HuH-7.5 (cell line): ENCODE results near the gene ZC3H7A.
A peak's percentile ranks its signal among the peaks of the same experiment; 100 is the strongest.

Source experiments
- DNase-seq: peaks from one replicate; pipeline ENCODE4 v3.0.0; 2011; ENCODE audit warnings: low spot score

Gene ZC3H7A

GRCh38 chr16:11768849-11769248 is 28.2 kb downstream of the ZC3H7A start:
- DNase-seq: no peak

GRCh38 chr16:11762431-11762830 is 34.6 kb downstream of the ZC3H7A start:
- no peak for DNase-seq

GRCh38 chr16:11759997-11760396 is 37.1 kb downstream of the ZC3H7A start:
- DNase-seq: no peak

- DNase-seq: no peak
Measured at GRCh38 chr16:11759163-11759834, 37.8 kb downstream of the ZC3H7A start.

GRCh38 chr16:11757671-11758545 is 39.1 kb downstream of the ZC3H7A start:
- no peak for DNase-seq

GRCh38 chr16:11756248-11756647 is 40.8 kb downstream of the ZC3H7A start:
- no peak for DNase-seq

GRCh38 chr16:11755022-11755760 is 41.9 kb downstream of the ZC3H7A start:
- DNase-seq: no peak

GRCh38 chr16:11752856-11753255 is 44.2 kb downstream of the ZC3H7A start:
- no peak for DNase-seq

- DNase-seq: no peak
Measured at GRCh38 chr16:11750056-11750455, 47.0 kb downstream of the ZC3H7A start.

GRCh38 chr16:11748404-11749254 is 48.4 kb downstream of the ZC3H7A start:
- DNase-seq: no peak

GRCh38 chr16:11747949-11748403 is 49.1 kb downstream of the ZC3H7A start:
- no peak for DNase-seq

- no peak for DNase-seq
Measured at GRCh38 chr16:11744075-11744470, 53.0 kb downstream of the ZC3H7A start.

- DNase-seq: peak; percentile 49
Measured at GRCh38 chr16:11743308-11744074, 53.6 kb downstream of the ZC3H7A start.

- peak; percentile 78 for DNase-seq
Measured at GRCh38 chr16:11742536-11743307, 54.3 kb downstream of the ZC3H7A start, which contains the start of gene TXNDC11. Gene TXNDC11, minus strand, starts transcription at chr16:11742857. Its CDS starts 127 bp downstream, at chr16:11742730.

GRCh38 chr16:11742093-11742535 is 54.9 kb downstream of the ZC3H7A start:
- no peak for DNase-seq

- no peak for DNase-seq
Measured at GRCh38 chr16:11740567-11740966, 56.5 kb downstream of the ZC3H7A start.

GRCh38 chr16:11738742-11739544 is 58.1 kb downstream of the ZC3H7A start:
- DNase-seq: no peak

GRCh38 chr16:11737713-11738112 is 59.3 kb downstream of the ZC3H7A start:
- DNase-seq: no peak

- no peak for DNase-seq
Measured at GRCh38 chr16:11736903-11737302, 60.2 kb downstream of the ZC3H7A start.
